Gastrocnemius medialis (tissue), 4 donors: ENCODE measurements around the gene ENGASE.

Experiments
- POLR2A ChIP-seq, 2 donors: fragments of 450-650 bp; IDR thresholded peaks; one replicate each; pipeline ENCODE4 v1.6.1; 2017; ENCODE audit warnings: antibody characterized with exemption in 2 of 2, mild to moderate bottlenecking in 2 of 2, moderate library complexity in 2 of 2
- TF ChIP-seq, protein P1 (sequence below), 5 experiments: fragments of 450-650 bp in 3 of 5; fragments of 200-600 bp in 2 of 5; sonication (generic) in 2 of 5; IDR thresholded peaks in 4 of 5; conservative IDR thresholded peaks in 1 of 5; 1 replicate in 4 of 5; 2 replicates in 1 of 5; pipeline ENCODE4 v1.5.1; 2016 to 2019; ENCODE audit warnings: antibody characterized with exemption in 5 of 5, mild to moderate bottlenecking in 3 of 5, moderate library complexity in 3 of 5

DNA sequence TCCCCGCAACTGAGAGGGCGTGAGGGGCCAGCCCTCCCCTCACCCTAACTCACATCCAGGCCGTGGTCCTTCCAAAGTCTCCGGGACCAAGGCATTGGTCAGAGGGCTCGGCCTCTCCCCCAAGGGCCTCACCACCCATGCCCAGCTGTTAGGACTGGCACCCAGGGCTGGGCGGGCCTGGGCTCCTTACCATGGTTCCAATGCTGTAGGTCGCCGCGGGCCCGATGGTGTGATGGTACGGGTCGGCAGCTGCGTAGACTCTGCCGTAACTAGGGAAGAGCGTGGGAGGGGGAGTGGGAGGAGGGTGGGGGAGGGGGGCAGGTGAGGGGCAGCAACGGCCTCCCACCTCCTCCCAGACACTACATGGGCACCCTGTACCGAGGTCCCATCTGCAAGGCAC lies 19.6 kb downstream of the ENGASE start:
- TF ChIP-seq, protein P1, sequence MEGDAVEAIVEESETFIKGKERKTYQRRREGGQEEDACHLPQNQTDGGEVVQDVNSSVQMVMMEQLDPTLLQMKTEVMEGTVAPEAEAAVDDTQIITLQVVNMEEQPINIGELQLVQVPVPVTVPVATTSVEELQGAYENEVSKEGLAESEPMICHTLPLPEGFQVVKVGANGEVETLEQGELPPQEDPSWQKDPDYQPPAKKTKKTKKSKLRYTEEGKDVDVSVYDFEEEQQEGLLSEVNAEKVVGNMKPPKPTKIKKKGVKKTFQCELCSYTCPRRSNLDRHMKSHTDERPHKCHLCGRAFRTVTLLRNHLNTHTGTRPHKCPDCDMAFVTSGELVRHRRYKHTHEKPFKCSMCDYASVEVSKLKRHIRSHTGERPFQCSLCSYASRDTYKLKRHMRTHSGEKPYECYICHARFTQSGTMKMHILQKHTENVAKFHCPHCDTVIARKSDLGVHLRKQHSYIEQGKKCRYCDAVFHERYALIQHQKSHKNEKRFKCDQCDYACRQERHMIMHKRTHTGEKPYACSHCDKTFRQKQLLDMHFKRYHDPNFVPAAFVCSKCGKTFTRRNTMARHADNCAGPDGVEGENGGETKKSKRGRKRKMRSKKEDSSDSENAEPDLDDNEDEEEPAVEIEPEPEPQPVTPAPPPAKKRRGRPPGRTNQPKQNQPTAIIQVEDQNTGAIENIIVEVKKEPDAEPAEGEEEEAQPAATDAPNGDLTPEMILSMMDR (IDR thresholded peaks at IDR 0.05 in 4 of 5, conservative IDR thresholded peaks at IDR 0.05 in 1 of 5) = no peak
- TF ChIP-seq POLR2A (IDR thresholded peaks at IDR 0.05) = no peak
